Amniotic epithelial cell (primary cell): Measurements from ENCODE around the gene TREX2.

Source experiments
- DNase-seq: peaks from one replicate; pipeline ENCODE4 v3.0.0-alpha.2; 2010; ENCODE audit warnings: low read depth

Gene TREX2

GRCh38 chrX:153445856-153446635, at the start of gene TREX2:
Gene TREX2 (minus strand): TSS chrX:153446056. CDS start chrX:153445430, 626 bp downstream.
- no peak for DNase-seq

GRCh38 chrX:153495362-153495751, 49.5 kb upstream of the TREX2 start:
- DNase-seq, result no peak

GRCh38 chrX:153494541-153495361, 48.9 kb upstream of the TREX2 start, which contains the start of gene BGN:
Gene BGN (plus strand): TSS chrX:153494980. CDS start chrX:153504632, 9,652 bp downstream.
- DNase-seq, result no peak

GRCh38 chrX:153494061-153494460, 48.2 kb upstream of the TREX2 start:
- no peak for DNase-seq

GRCh38 chrX:153493085-153493484, 47.2 kb upstream of the TREX2 start:
- no peak for DNase-seq

- no peak for DNase-seq
Observed at GRCh38 chrX:153492543-153492942, 46.7 kb upstream of the TREX2 start.

- DNase-seq, result no peak
Observed at GRCh38 chrX:153491918-153492317, 46.1 kb upstream of the TREX2 start.

GRCh38 chrX:153491351-153491914, 45.6 kb upstream of the TREX2 start:
- DNase-seq, result no peak

GRCh38 chrX:153490217-153490930, 44.5 kb upstream of the TREX2 start:
- no peak for DNase-seq

- DNase-seq, result peak; percentile 26
Observed at GRCh38 chrX:153488231-153488914, 42.5 kb upstream of the TREX2 start.

GRCh38 chrX:153487590-153488071, 41.8 kb upstream of the TREX2 start:
- no peak for DNase-seq

- DNase-seq, result no peak
Observed at GRCh38 chrX:153486171-153486570, 40.3 kb upstream of the TREX2 start.

- no peak for DNase-seq
Observed at GRCh38 chrX:153485396-153486080, 39.7 kb upstream of the TREX2 start.

- no peak for DNase-seq
Observed at GRCh38 chrX:153482376-153483015, 36.6 kb upstream of the TREX2 start.

- DNase-seq, result no peak
Observed at GRCh38 chrX:153481043-153481442, 35.2 kb upstream of the TREX2 start.

- no peak for DNase-seq
Observed at GRCh38 chrX:153478746-153479145, 32.9 kb upstream of the TREX2 start.

GRCh38 chrX:153477901-153478300, 32.0 kb upstream of the TREX2 start:
- DNase-seq, result no peak

GRCh38 chrX:153477364-153477857, 31.6 kb upstream of the TREX2 start:
- DNase-seq, result no peak

GRCh38 chrX:153476666-153477363, 31.0 kb upstream of the TREX2 start:
- no peak for DNase-seq
